22Rv1 (cell line): ENCODE results near the gene PRKACB.

Source experiments
- H3K27ac ChIP-seq: fragments of 450-650 bp; 2 replicates; pipeline ENCODE4 v1.5.1; 2017
- CTCF ChIP-seq: fragments of 450-650 bp; IDR thresholded peaks from 2 replicates; pipeline ENCODE4 v1.5.1; 2017; ENCODE audit warnings: mild to moderate bottlenecking
- ZFX ChIP-seq: fragments of 450-650 bp; IDR thresholded peaks from 2 replicates; pipeline ENCODE4 v1.6.1; 2017; ENCODE audit warnings: antibody characterized with exemption, borderline replicate concordance

Gene PRKACB

GRCh38 chr1:84192681-84193080, 48.6 kb downstream of the PRKACB start:
- TF ChIP-seq CTCF = no peak
- no peak for TF ChIP-seq ZFX
- H3K27ac ChIP-seq = no peak overlapping the region

- TF ChIP-seq CTCF (no peak), ZFX (no peak)
These were observed 54.8 kb downstream of the PRKACB start for GRCh38 chr1:84198832-84199231.

GRCh38 chr1:84199257-84199656, 55.2 kb downstream of the PRKACB start:
- TF ChIP-seq CTCF = no peak
- no peak for TF ChIP-seq ZFX
- no peak overlapping the region for H3K27ac ChIP-seq

More at GRCh38 chr1:84198832-84199231, 54.8 kb downstream of the PRKACB start:
- H3K27ac ChIP-seq = no peak overlapping the region

GRCh38 chr1:84202126-84202525, 58.1 kb downstream of the PRKACB start:
- TF ChIP-seq CTCF (no peak), ZFX (no peak)

GRCh38 chr1:84206375-84206774, 62.3 kb downstream of the PRKACB start:
- no peak for TF ChIP-seq CTCF
- no peak for TF ChIP-seq ZFX
- H3K27ac ChIP-seq = no peak overlapping the region

More at GRCh38 chr1:84202126-84202525, 58.1 kb downstream of the PRKACB start:
- no peak overlapping the region for H3K27ac ChIP-seq

- H3K27ac ChIP-seq = no peak overlapping the region
- TF ChIP-seq CTCF (no peak), ZFX (no peak)
These were observed 64.9 kb downstream of the PRKACB start for GRCh38 chr1:84208935-84209334.

GRCh38 chr1:84214115-84214956, 70.3 kb downstream of the PRKACB start:
- H3K27ac ChIP-seq = no peak overlapping the region
- TF ChIP-seq CTCF (no peak), ZFX (no peak)
